Activated CD4-positive, alpha-beta T cell treated with anti-CD3 and anti-CD28 coated beads for 1 hour (primary cell): ENCODE data around the gene ZNF654.
"Not testable (repeated sequence)": the region's sequence is repeated elsewhere in the genome, so short reads cannot be mapped to it uniquely, and the experiment has no call there.

Source experiments
- DNase-seq: peaks from one replicate; pipeline ENCODE4 v3.0.0-alpha.2; 2020

The ZNF654 gene

DNA sequence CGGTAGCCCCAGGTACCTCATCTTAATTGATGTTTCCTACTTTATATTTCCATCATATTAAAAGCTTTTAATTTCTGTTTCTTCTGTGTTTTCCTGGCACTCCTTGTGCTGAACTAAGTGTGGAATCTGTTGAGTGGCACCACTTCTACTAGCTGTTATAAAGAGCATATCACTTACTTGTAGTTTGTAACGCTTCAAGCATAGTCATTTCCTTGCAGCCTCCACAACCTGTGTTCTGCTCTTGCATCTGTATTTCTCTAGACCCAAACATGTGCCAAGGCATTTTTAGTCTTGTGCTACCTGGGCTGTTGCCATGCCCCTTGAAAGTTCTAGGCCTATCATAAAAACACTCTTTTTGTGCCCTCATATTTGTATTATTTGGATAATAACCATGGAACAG is 16.0 kb downstream of the ZNF654 start:
- DNase-seq = no peak

DNA sequence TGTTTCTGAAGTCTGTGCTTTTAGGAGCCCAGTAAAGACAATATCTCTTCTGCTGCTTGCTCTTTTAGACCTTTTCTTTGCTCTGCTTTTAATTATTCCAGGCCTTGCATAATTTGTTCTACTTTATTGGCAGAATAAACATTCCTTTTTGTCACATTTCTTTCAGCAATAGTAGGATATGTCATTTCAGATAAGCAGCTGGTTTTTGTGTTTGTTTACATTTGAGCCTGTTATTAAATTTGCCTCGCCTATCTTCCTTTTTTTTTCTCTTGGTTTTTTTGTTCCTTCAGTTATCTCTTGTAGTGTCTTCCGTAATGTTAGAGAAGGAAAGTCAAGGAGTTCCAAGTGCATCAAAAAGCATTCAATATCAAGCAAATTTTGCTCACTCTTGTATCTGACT is 16.4 kb downstream of the ZNF654 start:
- DNase-seq = no peak

DNA sequence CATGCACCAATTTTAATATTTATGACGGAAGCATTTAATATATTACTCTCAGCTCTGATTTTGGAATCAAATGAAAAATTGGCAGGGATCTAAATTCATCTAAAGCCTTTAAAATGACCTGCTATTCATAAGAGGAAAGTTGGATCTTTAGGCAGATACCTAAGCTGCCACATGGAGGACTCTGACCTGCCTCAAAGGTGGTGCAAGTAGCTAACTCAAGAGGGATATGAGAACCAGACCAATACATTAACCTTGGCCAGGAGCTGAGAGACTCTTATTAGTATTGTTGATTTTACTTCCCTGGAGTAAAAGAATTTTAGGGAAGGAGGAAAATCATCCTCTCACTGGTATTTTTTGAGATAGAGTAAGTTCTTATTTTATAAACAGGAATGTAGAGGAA is 17.7 kb downstream of the ZNF654 start:
- no peak for DNase-seq

GRCh38 chr3:88078932-88079331 is 19.9 kb downstream of the ZNF654 start:
- DNase-seq = no peak

DNA sequence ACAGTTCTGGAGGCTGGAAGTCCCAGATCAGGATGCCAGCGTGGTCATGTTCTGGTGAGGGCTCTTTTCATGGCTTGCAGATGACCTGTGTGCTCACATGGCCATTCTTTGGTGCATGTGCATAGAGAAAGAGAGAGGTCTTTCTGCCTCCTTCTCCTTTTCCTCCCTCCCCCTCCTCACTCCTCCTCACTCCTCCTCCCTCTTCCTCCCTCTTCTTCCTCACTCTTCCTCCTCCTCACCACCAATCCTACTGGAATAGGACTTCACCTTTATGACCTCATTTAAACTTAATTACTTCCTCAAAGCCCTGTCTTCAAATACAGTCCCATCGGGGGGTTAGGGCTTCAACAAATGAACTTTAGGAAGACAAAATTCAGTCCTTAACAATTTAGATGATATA is 23.8 kb downstream of the ZNF654 start:
- DNase-seq = no peak

GRCh38 chr3:88084097-88084501 is 25.0 kb downstream of the ZNF654 start:
- no peak for DNase-seq

DNA sequence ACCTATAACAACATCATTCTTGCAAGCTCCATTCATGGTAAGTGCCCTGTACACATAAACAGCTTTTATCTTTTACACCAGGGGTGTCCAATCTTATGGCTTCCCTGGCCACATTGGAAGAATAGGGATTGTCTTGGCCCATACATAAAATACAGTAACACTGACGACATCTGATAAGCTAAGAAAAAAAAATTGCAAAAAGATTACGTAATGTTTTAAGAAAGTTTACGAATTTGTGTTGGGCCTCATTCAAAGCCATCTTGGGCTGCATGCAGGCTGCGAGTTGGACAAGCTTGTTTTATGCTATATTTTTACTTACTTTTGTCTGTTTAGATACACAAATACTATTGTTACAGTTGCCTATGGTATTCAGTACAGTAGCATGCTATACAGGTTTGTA is 31.6 kb downstream of the ZNF654 start:
- DNase-seq = no peak

GRCh38 chr3:88092270-88092669 is 33.2 kb downstream of the ZNF654 start:
- no peak for DNase-seq

DNA sequence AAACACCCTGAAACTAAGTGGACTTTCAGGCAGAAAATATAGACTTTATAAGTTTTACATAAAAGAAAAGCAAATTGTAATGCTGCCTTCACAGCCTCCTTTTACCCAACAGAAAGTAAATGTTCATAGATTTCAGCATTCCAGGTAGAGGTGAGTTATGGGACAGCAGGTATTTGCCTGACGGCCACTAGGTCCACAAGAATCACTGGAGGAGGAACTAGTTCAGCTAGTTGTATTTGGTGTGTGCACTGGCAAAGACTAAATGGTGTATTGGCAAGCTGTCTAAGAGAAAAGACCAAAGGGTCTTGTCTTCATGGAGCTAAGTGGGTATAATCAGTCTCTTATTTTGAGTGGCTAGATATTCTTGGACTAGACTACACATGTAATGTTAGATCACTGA is 34.2 kb downstream of the ZNF654 start:
- no peak for DNase-seq

- DNase-seq = no peak
Observed at GRCh38 chr3:88101142-88101541, 42.1 kb downstream of the ZNF654 start.

GRCh38 chr3:88105325-88105724 is 46.3 kb downstream of the ZNF654 start:
- DNase-seq = no peak

DNA sequence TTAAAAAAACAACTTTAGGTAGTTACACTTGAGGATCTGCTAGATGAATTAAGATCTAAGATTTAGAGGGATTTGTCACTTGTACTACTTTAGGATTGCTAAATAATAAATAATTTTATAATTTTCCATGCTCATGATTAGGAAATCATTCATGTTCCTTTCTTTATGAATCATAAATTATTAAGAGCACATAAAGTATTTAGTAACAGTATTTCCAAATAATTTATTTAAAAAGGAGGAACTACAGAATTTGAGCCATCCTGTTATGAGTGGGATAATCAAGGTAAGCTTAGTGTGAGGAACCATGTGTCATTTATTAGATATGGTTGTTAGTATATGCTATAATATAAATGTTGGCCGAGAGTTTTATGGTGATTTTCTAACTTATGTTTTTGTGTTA is 53.2 kb downstream of the ZNF654 start:
- no peak for DNase-seq

DNA sequence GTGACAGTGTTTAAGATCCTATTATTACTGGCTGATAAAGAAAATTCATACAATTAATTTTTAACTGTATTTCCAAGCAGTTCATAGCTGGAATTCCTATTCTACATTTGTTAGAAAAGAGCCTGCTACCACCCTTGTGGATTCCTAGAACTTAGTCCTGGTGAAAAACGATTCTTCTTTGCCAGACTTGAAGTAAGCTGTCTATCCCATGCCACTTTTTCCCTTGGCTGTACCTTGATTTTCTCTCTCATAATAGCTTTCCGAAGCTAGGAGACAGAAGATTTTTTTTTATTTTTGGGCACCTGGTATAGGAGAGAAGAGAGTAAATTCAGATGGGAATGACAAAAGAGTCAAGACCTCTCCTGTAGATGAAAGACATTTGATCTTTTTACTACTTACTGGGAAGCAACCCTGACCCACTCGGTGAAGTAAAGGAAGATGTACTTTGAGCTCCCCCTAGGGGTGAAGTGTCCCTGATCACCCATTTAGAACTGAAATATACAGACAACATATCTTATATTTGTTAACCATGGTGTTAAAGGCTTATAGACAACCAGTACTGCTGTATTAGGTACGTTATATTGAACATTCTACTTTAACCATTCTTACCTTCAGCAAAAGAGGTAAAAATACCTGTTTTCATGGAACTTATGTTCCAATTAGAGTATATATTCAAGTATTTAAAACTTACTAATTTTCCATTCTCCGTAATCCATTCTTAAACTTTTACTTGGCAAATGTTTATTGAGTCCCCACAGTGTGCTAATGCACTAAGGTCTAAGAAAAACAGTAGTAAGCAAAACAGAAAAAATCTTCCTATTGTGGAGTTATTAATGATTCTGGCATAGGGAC is 54.5 kb downstream of the ZNF654 start:
- peak; percentile 13 for DNase-seq

DNA sequence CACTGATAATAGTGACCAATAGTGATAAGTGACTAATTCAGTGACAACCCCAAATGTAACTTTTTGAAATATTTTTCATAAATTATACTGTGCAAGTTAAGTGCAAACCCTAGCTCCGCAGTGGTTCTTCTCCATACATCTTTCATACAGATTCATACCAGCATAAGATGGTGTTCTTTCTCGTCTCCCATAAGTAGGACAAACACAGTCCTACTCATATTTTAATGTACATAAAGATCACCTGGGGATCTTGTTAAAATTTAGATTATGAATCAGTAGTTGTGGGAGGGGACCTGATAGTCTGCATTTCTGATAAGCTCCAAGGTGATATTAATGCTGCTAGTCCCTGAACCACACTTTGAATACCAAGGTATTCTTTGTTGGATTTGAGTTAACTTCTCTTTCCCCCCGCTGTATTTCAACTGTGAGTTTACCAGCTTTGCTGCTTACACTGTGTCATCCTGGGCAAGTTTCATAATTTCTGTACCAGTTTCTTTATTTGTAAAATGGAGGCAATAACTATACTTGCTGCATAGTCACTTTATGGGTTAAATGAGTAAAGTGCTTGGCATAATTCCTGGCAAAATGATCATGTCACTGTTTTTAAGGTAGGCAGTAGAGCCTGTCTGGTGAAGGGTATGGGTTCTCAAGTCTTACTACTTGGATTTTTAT is 56.0 kb downstream of the ZNF654 start:
- no peak for DNase-seq

DNA sequence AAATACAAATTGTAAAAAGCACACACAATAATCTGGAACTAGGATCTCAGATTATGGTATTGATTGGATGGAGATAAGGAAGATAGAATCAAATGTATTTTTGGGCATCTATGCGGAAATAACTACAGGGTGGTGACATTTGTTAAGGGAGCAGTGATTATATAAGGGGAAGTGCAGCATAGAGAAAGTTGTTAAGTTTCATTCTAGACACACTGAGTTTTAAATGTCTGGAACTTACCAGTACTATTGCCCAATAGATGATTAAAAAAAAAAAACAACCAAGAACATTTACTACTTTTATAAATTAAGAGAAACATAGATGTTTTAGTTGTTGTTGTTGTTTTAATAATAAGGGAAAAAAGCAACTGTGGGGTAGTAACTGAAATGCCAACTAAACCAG is 58.6 kb downstream of the ZNF654 start:
- DNase-seq = no peak

DNA sequence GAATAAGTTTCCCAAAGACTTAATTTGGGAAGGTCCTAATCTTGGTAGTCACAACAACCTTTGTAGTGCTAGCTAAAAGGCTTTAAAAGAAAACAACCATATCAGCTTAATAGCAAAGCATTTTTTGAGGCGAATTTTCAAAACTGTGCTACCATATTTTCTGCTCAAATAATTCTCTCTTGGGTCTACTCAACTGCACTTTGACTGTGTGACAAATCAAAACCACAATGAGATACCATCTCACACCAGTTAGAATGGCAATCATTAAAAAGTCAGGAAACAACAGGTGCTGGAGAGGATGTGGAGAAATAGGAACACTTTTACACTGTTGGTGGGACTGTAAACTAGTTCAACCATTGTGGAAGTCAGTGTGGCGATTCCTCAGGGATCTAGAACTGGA is 59.5 kb downstream of the ZNF654 start:
- DNase-seq = not testable (repeated sequence)

GRCh38 chr3:88123526-88123925 is 64.5 kb downstream of the ZNF654 start:
- DNase-seq = no peak

GRCh38 chr3:88131695-88132094 is 72.6 kb downstream of the ZNF654 start:
- no peak for DNase-seq

- no peak for DNase-seq
Observed at GRCh38 chr3:88132894-88133293, 73.8 kb downstream of the ZNF654 start.

DNA sequence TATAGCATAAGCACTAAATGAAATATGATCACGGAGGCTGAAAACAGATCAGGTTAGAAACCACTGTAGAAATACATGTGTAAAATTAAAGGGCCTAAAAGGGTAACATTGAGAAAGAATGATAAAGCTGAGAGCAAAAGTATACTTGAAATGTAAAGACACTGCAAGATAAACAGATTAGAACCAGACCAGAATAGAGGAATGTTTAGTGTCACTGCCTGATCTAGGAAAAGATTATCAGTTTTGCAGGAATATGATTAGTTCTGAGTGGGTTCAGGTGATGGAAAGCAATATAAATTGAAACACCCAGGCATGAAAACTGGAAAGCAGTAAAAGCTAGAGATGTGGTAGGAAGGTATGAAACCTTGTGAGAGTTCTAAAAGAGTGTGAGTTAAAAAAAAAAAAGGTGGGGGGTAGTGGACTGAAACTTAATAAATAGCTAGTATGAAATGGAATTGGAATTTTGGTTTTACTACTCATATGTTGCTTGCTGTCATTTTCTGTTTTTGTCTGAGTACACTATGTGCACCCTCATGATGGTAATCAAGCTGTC is 74.7 kb downstream of the ZNF654 start:
- no peak for DNase-seq

DNA sequence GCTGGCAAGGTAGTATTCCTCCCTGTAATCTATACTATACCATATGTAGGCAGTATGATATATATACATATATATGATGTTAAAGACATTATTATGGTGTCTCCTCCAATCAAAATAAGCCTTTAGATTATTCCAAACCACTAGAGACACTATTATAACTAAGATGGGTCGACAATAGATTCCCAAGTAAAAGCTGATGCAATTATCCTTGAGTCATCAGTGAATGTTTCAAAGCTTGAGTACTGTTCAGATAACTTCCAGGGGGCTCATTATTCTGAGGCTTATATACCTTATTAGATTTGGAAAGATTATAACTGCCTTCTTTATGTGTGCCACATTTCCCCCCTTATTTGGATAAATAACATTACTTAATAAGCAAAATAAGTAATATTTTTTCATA is 78.8 kb downstream of the ZNF654 start:
- DNase-seq = no peak

GRCh38 chr3:88141458-88142083 is 82.5 kb downstream of the ZNF654 start:
- DNase-seq = no peak

GRCh38 chr3:88142094-88142624 is 83.1 kb downstream of the ZNF654 start:
- DNase-seq = no peak

- no peak for DNase-seq
Observed at GRCh38 chr3:88147261-88147660, 88.2 kb downstream of the ZNF654 start.
